Glomerular visceral epithelial cell (primary cell): ENCODE data around the gene FBXO42.
A peak's percentile ranks its signal among the peaks of the same experiment; 100 is the strongest.
"Not testable (repeated sequence)": the region's sequence is repeated elsewhere in the genome, so short reads cannot be mapped to it uniquely, and the experiment has no call there.

Experiments used
- DNase-seq: peaks from one replicate; pipeline ENCODE4 v3.0.0-alpha.2; 2016; ENCODE audit errors: extremely low spot score

The FBXO42 gene

DNA sequence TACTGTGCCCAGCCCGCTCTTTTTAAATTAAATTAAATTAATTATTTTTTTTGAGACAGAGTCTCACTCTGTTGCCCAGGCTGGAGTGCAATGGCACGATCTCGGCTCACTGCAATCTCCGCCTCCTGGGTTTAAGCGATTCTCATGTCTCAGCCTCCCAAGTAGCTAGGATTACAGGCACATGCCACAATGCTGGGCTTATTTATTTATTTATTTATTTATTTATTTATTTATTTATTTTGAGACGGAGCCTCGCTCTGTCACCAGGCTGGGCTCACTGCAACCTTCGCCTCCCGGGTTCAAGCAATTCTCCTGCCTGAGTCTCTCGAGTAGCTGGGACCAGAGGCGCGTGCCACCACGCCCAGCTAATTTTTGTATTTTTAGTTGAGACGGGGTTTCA lies 129.6 kb downstream of the FBXO42 start:
- not testable (repeated sequence) for DNase-seq

DNA sequence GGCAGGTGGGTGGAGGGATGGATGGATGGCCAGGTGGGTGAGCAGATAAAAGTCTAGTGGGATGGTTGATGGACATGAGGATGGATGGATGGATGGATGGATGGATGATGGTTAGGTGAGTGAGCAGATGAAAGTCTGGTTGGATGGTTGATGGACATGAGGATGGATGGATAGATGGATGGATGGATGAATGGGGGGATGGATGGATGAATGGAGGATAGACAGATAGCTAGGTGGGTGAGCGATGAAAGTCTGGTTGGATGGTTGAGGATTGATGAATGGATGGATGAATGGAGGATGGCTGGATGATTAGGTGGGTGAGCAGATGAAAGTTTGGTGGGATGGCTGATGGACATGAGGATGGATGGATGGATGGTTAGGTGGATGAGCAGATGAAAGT lies 130.8 kb downstream of the FBXO42 start:
- no peak for DNase-seq

DNA sequence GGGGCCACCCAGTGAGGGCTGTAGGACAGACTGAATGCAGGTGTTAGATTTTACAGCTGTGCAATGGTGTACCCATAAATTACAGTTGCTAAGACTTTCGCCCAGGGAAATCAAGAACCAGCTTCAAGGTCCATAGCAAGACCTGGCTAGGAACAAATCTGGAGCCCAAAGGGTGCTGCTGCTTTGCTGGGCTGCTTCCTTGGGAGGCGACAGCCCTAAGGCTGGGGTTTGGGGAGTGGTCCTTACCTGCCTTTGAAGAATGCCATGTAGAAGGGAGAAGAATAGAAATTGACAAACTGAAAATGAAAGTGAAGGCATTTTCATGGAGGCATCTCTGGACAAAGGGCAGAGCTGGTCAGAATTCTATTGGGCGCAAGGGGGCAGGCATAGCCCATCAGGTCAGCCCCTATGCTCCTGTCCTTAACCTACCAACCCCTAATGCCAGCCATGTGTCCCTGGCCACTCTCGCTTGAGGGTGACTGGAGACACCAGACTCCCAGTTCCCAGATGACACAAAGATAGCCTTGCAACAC lies 132.2 kb downstream of the FBXO42 start:
- no peak for DNase-seq

DNA sequence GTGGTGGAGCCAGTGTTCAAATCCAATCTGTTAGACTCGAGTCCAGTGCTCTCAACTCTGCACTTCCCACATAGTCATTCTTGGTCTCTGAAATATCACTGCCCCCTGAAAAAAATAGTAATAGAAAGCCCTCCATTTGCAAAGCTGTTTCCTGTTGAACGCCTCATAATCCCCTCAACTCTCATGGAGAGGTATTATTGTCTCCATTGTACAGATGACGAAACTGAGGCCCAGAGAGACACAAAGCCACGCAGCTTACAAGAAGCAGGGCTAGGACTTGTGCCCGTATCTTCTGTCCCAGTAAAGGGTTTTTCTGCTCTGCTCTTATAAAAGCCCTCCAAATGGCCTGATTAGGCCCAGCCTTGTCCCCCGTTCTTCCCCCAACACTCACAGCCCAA lies 133.6 kb downstream of the FBXO42 start:
- no peak for DNase-seq

DNA sequence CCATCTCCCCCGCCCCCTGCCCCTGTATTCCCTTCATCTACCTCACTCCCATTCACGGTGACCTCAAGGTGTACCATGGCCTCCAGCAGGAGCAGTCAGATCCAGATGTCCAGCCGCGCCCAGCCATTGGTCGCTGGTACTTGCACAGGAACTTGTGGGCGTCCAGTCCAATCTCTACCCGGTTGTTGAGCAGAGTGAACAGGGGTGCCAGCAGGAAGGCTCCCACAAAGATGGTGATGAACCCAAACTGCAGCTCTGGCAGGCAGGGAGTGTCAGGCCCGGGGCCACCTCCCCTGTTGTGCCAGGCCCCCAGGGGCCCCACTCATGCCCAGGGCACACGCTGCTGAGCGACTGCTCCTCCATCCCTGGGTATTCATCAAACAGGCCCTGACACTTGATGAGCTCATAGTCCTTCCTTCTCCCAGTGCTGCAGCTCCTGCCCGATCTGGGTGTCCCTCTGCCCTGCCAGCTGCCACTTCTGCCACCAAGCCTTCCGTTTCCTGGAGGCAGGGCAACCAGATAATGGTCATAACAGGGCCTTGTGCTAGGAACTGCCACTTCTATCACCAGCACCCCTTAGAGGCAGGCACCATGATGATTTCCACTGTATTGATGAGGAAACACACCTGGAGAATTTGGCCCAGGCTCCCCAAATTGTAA lies 134.1 kb downstream of the FBXO42 start:
- DNase-seq: no peak

DNA sequence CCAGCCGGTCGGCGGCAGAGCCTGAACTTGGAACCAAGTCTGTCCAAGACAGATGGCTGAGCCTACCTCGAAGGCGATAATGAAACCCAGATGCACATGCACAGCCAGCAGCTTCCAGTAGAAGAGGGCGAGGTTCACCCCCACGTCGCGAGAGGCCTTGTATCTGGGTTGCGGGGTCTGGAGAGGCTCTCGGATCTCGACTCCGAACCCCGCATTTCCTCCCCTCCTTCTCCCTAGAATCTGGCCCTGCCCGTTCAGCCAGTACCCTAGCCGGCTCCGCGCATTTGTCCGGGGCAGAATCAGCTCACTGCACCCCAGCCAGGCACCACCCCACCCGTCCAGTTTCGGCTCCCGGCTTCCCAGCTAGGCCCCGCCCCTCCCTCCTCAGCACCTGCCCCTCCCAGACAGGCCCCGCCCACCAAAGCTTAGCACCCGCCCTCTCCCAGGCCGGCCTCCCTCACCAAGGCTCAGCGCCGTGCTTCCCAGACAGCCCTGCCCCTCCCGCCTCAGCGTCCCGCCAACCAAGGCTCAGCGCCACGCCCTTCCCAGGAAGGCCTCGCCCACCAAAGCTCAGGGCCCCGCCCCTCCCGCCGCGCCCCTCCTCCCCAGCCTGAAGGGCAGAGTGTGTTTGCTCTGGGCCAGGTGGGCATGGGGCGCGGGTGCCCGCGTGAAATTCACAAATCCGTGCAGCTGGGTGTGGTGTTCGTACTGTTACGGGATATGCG lies 135.1 kb downstream of the FBXO42 start:
- peak; percentile 89 for DNase-seq

DNA sequence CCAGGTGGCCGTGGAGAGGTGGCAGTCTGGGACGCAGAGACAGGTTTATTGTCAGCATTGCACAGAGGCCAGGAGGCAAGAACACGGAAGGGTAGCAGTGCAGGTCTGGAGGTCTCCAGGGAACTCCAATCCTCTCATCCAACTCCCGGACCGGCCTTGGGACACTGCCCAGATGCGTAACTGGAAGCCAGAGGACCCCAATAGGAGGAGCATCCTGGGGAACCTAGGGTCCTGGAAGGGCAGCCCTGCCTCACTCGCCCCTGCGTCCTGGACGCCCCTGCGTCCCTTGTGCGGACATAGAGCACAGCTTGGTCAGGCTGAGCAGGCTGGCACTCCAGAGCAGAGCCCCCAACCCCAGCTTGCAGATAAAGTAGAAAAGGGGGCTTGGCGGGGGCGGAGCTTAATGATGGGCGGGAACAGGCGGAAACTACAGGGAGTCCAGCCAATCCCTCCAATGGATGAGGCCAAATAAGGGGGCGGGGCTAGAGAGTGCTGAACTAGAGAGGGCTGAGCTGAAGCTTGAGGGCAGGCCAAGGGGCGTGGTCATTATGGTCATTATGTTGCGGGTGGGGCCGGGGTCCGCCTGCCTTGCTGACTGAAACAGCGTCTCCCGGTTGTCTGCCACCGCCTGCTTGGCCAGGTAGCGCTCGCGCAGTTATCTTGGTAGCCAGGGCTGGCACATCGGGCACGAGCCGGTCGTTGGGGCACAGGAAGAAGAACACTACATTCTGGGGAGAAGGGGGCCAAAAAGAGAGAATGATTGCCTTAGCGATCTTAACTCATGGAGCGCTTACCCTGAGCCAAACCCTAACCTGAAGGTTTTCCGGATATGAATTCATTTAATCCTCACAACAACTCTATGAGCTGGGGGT lies 136.2 kb downstream of the FBXO42 start:
- DNase-seq: peak; percentile 36

DNA sequence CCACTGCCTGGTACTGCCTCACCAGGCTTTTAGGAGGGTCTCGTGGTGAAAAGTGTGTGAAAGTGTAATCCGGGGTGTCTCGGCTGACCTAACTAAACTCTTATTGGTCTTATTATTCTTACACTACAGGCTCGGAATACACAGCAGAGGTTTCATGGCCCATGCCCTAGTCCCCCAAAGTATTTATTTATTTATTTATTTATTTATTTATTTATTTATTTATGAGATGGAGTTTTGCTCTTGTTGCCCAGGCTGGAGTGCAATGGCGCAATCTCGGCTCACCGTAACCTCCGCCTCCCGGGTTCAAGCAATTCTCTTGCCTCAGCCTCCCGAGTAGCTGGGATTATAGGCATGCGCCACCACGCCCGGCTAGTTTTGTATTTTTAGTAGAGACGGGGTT lies 137.0 kb downstream of the FBXO42 start:
- DNase-seq: not testable (repeated sequence)

DNA sequence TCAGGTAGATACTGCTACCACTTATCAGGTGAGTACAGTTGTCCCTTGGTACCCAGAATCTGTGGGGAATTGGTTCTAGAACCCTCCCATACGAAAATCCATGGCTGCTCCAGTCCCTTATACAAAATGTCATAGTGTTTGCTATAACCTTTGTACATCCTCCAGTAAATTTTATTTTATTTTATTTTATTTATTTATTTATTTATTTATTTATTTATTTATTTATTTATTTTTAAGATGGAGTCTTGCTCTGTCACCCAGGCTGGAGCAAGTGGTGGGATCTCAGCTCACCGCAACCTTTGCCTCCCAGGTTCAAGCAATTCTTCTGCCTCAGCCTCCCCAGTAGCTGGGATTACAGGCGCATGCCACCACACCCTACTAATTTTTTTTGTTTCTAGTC lies 138.7 kb downstream of the FBXO42 start:
- DNase-seq: not testable (repeated sequence)

DNA sequence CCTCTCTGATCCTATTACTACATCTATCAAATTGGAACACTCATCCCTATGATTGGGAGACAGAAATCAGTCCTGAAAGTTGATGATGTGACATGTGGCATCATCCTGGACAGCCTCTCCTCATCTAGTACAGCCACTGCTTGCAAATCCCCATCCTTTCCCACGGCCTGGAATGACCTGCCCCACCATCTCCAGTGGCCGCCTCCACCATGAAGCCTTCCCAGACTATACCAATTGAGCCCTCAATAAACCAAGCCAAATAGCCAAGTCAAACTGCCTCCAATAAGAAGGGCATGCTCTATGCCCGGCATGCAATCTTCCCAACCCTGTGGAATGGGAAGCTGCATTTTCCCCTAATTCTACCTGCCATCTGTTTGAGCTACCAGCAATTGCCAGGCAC lies 139.3 kb downstream of the FBXO42 start:
- DNase-seq: no peak

DNA sequence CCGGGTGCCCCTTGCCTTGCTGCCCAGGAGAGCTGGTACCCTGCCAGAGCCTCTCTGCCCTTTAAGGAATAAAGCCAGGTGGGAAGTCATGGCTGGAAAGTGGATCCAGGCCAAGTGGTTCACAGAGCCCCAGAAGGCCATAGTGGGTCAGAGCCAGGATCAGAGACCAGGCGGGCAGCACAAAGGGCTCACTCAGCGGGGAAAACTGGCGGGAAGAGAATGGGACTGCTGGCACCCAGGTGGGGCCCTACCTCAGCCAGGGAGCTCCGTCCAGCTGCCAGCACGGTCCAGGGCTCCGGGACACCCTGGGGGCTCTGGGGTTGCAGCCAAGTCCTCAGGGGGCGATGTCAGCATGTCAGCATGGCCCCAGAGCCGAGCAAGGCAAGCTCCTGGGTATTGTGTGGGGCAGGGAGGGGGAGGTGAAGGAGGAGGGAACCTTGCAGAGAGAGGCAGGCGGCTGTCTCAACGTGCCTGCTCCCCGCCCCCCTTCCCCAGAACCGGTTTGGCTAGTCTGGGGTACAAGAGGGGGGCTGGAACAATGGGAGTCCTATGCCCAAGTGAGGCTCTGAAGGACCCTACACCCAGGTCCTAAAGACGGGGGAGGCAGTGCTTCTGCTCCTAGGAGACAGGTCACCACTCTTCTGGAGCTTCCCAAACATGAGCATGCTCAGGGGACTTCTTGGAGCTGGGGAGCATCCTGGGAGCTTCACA lies 139.9 kb downstream of the FBXO42 start, which contains the start of gene ARHGEF19:
Gene ARHGEF19, minus strand, starts transcription at position 402 of the 711 bp plus-strand sequence. CDS start 3,598 bp downstream, outside the sequence.
- no peak for DNase-seq

DNA sequence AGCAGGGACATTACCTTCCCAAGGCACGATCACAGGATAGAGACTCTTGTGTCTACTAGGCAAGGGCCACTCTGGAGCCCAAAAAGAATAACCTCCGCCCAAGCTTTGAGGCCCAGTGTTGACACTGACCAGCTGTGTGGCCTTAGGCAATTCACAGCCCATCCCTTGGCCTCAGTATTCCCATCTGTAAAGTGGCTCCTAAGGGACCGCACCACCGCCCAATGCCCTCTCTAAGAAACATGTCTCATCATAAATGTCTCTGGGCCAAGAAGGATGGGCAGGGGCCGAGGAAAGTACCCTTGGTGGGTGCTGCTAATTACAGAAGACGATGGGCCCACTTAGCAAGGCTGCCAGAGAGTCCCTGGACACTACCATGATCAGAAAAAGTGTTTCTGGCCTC lies 140.5 kb downstream of the FBXO42 start:
- DNase-seq: no peak

DNA sequence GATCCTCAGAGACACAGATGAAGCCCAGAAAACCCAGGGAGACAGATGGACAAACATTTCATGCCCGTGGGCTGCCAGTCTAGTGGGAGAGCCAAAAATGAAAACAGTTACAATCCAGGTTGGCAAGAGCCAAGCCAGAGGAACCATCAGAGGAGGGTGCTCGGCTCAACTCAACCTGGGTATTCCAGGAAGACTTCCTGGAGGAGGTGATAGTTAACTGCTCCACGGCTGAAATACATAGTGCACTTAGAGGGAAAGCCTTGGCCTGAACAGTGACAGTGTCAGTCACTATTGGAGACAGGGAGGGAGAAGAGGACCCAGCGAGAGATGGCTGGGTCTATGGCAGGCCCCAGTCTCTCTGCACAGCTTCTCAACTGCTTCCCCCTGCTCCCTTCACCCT lies 141.7 kb downstream of the FBXO42 start:
- no peak for DNase-seq

DNA sequence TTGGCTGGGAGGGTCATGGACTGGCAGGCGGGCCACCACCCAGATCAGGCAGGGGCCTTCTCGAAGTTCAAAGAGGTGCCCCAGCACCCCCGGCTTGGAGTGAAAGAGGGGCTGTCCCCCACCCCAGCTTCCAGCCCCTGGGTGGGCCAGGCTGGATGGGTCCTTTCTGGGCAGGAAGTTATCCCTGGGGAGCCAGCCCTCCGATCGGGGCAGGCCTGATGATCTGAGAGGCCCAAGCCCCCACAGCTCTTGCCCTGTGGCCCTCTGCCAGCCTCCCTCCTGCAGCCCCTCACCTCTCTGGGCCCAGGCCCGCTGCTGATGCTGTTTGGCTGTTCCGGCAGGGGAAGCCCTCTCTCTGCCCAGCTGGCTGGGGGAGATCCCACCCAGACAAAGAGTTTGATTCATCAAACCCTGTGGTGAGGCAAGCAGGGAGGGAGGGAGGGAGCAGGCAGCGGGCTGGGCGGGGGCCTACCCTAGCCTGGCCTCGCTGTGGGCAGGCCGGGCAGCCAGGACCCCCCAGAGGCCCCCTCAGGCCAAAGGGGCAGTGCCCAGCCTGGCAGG lies 142.4 kb downstream of the FBXO42 start:
- DNase-seq: no peak

DNA sequence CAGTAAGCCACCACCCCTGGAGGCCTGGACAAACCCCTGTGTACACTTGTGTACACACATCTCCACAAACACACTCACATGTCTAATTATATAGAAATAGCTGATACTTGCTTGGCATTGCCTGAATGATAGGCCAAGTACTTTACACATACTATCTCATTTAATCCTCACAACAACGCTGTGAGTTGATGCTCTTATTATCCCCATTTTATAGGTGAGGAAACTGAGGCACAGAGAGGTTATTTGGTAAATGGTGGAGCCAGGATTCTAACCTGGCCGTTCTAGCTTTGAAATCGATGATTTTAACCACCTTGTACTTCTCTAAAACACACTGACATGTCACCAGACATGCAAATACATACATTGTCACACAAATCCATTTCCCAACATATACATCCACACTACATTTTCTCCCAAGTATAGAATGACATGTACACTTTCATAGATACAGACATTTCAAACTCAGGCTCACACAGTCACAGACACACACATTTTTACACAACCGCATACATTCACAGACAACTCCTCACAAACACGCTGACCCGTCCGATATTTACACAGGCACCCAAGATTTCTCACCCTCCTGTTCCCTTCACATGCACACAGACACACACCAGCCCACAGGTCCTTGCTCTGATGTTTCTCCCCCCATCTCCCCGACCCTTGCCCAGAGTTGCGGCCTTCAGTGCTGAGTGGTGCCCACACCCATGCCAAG lies 143.0 kb downstream of the FBXO42 start:
- no peak for DNase-seq

DNA sequence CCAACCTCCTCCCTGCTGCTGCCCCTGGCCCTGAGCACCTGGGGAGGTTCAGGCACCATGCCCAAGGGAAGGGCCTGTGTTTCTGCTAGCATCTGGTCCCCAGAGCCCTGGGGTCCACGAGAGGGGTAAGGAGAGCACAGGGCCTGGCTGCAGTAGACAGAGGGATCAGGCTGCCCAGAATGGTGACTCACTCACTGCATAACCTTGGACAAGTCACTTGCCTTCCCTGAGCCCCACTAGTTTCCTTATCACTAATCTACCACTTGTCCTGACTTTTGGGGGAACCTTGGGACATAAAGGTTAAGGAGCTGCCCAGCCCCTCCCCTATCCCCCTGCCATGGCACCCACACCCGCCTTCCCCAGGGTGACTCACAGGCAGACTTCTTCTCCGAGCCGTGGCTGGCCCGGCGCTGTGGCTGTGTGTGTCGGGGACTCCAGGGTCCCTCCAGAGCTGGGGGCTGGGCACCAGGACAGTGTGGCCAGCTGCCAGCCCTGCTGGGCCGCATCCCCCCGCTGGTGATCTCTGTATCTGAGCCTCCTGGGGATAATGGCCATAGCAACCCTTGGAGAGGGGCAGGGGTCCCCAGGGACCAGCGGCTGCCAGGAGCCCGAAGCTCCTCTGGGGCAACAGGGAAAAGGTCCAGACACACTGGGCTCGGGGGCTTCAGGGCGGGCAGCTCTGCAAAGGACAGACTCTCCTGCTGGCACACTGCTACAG lies 143.9 kb downstream of the FBXO42 start:
- no peak for DNase-seq

DNA sequence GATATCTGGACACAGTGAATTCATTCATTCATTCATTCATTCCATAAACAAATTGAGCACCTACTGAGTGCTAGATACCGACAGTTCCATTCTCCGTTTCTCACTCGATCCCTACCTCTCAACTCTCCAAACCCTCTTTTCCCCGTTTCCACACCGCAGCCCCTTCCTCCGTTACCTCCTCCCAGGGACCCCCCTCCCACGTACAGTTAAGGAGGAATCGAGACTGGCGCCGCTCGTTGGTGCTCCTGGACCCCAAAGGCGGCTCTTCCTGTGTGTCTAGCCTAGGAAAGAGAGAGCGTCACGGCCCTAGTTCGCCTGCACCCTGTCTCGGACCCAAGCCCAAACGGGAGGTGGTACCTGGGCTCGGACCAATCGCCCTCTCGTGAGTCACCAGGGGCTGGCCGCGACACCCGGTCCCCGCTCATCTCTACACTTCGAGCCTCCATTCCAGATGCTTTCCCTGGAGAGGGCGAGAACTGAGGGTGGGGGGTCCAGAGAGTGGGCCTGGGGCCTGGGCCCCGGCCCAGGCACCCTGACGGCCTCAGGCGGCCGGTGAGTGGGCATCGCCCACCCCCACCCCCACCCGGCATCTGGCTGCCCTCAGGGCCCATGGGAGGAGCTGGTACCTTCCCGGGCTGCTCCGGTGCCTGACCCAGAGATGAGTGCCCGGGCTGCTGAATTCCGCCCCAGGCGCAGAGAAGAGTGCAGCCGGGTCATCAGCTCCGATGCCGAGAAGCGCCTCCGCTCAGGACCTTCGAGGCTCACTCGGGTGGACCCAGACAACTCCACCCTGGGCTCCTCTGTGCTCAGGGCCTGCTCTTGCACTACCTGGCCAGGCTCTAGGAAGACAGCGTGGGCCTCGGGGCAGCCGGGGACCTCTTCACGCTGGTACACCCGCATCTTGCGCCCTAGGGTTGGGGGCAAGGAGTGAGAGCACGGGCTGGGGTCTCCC lies 144.7 kb downstream of the FBXO42 start:
- no peak for DNase-seq

DNA sequence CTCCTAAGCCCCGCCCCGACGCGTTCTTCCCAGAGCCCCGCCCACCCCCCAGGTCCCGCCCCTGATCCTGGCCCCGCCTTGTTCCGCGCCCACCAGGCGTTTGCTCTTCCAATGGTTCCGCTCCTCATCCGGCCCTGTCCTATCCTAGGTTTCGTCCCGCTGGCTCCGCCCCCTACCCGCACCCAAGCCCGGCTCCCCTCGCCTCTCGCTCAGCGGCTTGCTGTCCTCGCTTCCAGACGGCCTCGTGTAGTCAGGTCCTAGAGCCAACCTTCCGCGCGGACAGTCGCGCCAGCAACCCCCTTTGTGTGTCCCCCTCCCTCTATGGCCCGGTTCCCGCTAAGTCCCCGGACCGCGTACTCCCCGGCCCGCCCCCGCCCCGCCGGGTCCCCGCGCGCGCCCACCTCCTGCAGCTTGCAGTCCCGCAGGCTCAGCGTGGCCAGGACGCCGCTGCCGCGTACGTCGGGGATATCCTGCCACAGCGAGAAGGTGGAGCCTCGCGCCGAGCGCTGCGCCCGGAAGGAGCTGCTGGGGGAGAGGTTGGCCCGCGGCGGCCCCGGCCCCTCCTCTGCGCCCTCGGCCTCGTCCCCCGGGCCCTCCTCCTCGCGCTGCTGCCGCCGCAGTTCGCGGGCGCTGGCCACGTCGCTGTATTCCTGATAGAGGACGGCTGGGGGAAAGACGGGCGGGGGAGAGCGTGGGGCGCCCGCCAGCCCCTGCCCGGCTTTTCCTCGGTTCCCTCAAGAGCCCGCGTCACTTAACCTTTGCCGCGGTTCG lies 145.5 kb downstream of the FBXO42 start:
- DNase-seq: peak; percentile 98
